NCI-H1105 (cell line): ENCODE measurements around the gene PTP4A2.

Experiments used
- DNase-seq: peaks from one replicate; lab custom pipeline; 2025; lab: John Stamatoyannopoulos, UW

PTP4A2 gene

GRCh38 chr1:31885851-31886250 is 52.3 kb downstream of the PTP4A2 start:
- DNase-seq = no peak

DNA sequence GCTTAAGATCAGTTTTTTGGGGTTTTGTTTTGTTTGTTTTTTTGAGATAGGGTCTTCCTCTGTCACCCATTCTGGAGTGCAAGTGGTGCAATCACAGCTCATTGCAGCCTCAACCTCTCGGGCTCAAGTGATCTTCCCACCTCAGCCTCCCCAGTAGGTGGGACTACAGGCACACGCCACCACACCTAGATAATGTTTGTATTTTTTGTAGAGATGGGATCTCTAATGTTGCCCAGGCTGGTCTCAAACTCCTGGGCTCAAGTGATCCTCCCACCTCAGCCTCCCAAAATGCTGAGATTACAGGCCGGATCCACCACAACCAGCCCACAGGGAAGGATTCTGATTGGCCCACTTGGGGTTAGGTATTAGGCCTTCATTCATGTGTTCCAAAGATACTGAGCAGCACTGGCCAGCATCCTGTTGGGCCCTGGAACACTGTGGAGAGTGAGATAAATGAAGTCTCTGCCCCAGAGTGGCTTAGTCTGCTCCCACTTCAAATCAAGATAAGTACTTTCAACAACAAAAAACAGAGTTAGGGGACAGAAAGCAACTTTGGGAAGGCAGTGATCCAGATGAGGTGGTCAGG is 54.7 kb downstream of the PTP4A2 start:
- DNase-seq = no peak

DNA sequence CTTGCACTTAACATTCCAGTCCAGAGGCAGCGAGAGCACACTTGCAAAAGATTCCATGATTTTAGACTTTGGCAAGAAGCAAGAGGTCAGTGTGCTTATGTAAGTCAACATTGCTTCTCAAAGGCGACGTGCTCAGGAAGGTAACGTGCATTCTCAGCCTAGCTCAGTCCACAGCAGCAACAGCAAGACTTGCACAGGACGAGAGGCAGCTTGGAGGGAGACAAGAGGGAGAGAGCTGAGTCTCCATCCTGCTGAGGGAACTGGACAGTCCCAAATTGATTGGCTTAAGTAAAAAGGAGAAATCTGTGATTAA is 56.5 kb downstream of the PTP4A2 start:
- no peak for DNase-seq

DNA sequence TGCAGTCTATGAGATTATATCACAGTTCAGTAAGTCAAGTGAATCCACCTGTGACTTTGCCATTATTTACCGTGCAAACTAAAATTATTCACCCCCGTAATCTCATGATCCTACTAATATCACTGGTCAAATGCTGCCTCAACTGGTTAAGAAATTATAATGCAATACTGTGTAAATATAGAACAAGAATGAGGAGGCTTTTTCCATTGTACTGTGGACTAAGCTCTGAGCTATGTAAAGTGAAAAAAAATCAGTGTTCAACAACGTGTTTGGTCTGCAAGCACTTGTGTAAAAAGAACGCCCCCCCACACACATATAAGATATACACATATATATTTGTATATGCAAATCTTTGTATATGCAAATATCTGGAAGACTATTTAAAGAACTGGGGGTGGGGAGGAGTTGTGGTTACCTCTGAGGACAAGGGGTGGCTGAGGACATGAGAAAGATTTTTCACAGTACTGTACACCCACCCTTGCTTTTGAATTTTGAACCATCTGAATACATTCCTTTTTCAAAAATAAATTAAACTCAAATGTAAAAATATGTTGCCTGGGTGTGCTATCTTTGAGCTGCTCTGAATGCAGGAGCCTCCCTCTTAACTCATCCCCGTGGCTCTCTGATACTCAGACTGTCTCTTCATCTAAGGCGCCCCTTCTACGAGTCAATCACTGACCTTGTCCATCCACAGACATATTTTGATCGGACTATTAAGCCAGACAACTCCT is 57.0 kb downstream of the PTP4A2 start:
- DNase-seq = no peak

DNA sequence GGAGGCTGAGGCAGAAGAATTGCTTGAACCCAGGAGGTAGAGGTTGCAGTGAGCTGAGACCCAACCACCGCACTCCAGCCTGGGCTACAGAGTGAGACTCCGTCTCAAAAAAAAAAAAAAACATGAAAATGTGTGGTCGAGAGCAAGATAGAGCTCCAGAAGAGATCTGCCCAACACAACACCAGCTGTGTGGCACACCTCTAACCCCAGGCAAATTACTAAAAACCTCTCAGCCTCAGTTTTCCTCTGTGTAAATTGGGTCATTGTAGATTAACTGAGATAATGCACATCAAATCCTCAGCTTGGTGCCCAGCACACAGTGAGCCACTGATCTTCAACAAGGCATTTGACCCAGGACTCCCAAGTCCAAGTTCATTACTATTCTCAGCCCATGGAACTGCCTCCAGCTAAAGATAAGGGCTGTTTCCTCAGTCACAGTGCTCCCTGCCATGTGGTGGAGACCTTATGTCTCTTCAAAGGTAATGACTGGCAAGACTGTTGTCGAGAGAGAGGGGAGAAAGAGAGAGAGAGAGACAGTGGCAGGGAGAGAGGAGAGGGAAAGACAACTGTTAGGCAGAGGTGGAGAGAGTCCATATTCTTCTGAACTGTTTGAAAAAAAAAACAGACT is 58.1 kb downstream of the PTP4A2 start:
- DNase-seq = no peak

DNA sequence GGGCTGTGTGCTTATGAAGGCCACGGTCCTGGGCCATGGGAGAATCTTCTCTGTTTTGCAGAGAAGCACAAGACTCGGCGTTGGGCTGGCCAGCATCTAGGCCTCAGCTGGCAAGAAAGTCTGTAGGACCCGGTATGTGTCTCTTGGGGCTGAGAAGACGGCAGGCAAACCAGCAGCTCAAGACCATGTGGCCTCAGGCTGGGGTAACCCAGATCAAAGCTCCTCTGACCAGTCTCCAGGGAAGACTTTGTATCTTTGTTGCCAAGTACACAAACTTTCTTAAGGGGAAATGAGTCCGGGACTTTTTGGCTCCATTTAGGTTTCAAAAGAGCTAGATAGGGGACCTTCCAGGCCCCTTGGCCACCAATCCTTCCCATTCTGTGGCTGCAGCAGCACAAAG is 60.1 kb downstream of the PTP4A2 start:
- DNase-seq = no peak

DNA sequence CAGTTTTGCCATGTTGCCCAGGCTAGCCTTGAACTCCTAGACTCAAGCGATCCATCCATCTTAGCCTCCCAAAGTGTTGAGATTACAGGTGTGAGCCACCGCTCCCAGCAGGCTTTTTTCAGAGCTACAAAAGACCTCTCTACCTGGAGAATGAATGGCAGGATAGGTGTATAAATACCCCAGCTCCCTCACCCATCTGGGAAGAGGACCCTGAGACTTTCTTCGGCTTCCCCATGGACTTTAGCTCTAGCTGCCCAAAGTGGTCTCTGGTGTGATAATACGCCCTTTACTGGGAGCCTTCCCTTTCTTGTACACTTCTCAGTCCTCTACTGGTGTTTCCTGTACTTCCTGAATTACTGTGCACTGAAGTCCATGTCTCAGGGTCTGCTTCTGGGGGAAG is 60.6 kb downstream of the PTP4A2 start:
- no peak for DNase-seq

GRCh38 chr1:31875636-31876236 is 62.4 kb downstream of the PTP4A2 start:
- DNase-seq = no peak

DNA sequence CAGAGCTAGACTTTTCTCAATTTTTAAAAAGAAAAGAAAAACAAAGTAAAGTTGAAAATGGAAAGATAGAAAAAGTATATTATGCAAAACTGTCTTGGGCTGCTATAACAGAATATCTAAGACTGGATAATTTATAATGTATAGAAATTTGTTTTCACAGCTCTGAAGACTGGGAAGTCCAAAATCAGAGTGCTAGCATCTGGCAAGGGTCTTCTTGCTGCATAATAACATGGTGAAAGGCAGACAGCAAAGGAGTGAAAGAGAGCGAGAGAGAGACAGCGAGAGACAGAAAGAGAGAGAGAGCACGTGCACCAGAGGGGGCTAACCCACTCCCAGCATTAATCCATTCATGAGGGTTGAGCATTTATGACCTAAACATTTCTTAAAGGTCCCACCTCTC is 63.2 kb downstream of the PTP4A2 start:
- no peak for DNase-seq

DNA sequence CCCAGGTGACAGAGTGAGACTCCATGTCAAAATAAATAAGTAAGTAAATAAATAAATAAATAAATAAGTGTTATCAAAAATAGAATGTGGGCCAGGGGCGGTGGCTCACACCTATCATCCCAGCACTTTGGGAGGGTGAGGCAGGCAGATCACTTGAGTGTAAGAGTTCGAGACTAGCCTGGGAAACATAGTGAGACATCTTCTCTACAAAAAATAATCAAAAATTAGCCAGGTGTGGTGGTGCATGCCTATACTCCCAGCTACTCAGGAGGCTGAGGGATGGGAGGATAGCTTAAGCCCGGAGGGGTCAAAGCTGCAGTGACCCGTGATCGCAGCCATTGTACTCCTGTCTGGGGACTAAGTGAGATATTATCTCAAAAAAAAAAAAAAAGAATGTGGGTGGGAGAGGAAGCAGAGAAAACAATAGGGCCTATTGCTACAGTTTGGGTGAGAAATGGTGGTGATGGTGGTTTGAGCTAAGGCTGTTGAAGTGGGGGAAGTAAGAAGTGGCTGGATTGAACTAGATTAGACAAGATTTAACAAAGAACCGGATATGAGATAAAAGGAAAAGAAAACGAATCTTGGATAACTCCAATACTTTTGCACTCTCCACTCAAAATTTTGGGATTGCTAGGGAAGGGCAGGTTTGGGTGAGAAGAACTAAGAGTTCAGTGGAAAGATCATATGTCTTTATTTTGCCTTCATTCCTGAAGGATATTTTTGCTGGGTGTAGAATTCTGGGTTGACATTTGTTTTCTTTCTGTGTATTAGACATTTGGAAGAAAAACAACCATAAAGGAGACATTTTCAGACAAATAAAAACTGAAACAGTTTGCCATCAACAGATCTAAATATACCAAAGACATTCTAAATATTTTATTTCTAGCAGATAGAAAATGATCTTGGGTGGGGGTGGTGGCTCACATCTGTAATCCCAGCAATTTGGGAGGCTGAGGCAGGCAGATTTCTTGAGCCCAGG is 65.2 kb downstream of the PTP4A2 start:
- no peak for DNase-seq

DNA sequence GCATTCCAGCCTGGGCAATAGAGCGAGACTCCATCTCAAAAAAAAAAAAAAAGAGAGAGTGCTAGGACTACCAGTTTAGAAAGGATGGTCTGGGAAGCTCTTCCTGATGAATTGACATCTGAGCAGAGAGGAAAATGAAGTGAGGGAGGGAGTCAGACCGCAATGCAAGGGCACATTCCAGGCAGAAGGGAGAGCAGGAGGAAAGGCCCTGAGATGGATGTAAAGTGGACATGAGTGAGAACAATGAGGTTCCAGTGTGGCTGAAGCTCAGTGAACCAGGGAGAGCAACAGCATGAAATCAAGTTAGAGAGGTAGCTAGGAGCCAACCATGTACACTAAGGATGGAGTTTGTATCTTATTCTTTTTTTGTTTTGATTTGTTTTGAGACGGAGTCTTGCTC is 66.5 kb downstream of the PTP4A2 start:
- DNase-seq = no peak

GRCh38 chr1:31870086-31870736 is 68.0 kb downstream of the PTP4A2 start:
- DNase-seq = no peak

- no peak for DNase-seq
Measured at GRCh38 chr1:31869449-31869848, 68.7 kb downstream of the PTP4A2 start.

DNA sequence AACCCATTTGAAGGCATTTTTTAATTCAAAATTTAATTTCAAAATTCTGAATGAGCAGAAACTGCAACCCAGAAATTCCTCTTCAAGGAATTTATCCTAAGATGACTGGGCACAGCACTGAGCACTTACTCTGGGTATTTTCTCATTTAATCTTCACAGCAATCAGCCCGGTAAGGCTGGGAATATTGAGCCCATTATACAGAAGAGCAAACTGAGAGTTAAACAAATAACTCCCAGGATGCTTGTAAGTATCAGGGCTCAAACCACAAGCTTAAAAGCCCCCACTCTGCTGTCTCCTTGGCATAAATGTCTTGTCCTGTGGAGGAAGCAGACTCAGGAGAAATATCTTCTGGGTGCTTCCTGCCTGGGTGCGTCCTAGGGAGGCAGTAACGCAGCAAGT is 69.3 kb downstream of the PTP4A2 start:
- DNase-seq = no peak

DNA sequence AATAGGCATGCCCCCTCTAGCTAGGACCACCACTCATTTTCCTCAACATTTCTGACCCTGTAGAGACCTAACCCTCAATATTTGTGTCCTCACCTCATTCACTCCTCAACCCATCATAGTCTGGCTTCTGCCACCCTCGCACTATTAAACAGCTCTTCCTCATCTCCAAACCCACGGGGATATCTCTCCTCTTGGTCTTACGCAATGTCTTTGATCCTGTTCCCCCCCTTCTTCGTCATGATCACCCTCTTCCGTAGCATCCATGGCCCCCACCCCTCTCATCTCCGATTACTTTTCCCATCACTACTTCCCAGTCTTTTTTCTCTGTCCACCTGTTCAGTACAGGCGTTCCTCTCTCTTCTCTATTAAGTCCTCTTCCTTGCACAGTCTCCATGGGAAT is 70.6 kb downstream of the PTP4A2 start:
- DNase-seq = no peak

DNA sequence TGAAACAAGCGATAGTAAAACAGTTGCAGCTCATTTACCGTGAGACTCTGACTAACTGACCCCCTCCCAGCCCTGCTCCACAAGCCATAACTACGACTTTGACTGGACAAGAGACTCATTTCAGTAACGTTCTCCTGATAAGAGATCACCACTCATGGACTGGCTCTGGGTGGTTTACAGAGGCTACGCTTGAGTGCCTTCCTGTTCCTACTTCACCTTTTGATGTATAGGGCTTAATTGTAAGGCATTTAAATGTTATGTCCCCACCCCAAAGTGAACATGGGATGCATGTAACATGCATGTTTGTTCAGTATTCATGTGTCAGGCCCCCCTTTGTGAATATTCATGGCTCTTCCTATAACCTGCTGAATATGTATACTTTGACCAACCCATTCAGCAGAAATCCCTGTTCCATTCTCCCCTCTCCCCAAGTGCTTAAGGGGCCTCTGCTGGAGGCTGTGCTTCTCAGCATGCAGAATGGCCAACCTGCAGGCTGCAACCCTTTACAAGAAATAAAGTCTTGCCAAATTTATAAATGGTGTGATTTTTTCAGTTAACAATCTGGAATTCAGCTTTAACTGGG is 71.6 kb downstream of the PTP4A2 start:
- no peak for DNase-seq

DNA sequence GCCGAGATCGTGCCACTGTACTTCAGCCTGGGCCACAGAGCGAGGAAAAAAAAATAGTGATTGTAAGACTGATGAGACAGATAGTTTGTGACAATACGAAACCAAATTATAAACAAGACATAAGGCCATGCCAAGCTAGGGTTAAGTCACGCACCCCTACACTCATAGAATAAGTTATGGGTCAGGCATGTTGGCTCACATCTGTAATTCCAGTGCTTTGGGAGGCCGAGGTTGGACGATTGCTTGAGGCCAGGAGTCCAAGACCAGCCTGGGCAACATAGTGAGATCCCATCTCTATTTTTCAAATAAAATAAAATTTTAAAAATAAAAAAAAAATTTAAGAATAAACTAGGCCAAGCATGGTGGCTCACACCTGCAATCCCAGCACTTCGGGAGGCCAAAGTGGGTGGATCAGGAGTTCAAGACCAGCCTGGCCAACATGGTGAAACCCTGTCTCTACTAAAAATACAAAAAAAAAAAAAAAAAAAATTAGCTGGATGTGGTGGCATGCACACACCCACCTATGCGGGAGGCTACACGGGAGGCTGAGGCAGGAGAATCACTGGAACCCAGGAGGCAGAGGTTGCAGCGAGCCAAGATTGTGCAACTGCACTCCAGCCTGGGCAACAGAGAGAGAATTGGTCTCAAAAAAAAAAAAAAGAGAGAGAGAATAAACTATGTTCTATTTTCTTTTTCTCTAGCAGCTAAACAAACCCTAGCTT is 72.3 kb downstream of the PTP4A2 start:
- no peak for DNase-seq

DNA sequence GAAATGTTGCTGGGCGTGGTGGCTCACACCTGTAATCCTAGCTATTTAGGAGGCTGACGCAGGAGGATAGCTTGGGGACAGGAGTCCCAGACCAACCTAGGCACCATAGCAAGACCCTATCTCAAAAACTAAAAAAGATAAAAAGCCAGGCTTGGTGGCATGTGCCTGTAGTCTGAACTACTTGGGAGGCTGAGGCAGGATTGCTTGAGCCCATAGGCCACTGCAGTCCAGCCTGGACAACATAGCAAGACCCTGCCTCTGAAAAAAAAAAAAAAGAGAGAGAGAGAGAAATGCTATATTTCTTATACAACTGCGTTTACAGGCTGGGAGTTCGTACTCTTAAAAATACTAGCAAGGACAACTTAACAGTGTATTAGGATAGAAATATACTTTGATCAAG is 76.1 kb downstream of the PTP4A2 start:
- no peak for DNase-seq

DNA sequence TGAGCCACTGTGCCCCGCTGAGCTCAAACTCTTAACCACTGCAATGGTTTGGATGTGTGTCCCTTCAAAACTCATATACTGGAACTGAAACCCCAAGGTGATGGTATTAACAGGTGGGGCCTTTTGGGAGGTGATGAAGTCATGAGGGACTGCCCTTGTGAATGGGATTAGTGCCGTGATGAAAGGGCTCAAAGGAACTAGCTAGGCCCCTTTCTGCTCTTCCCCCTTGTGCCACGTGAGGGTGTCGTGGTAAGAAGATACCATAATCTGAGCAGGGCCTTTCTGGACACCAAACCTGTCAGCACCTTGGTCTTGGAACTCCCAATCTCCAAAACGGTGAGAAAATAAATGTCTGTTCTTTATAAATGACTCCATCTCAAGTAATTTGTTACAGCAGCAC is 76.8 kb downstream of the PTP4A2 start:
- no peak for DNase-seq

DNA sequence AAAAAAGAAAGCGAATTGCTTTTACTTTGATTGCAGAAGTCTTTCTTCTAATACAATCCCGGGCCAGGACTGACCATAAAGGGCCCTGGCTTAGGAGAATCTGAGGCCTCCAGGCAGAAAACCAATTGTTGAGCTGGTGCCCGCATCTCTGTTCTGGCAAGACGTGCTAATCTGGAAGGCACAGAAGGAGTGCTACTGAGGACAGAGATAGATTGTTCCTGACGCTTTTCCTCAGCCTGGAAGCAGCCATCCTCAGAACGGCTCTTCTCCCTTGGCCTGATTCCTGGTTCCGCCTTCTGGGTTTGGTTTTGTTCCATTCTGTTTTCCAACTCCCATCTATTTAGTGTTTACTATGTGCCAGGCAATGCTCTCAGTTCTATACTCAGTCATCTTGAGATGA is 77.6 kb downstream of the PTP4A2 start:
- DNase-seq = no peak

DNA sequence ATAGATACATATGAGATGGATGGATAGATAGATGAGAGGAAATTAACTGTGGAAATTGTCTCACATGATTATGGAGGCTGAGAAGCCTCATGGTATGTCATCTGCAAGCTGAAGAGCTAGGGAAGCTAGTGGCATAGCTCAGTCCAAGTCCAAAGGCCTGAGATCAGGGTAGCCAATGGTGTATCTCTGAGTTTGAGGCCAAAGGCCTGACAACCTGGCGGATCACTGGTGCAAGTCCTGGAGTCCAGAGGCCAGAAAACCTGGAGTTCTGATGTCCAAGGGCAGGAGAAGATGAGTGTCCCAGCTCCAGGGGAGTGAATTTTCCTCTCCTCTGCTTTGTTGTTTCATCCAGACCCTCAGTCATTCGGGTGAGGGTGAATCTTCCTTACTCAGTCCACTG is 78.4 kb downstream of the PTP4A2 start:
- DNase-seq = no peak
